CD4-positive, alpha-beta T cell treated with Interleukin-21 for 1 hour (primary cell): ENCODE measurements around the gene GABARAPL1.
A peak's percentile ranks its signal among the peaks of the same experiment; 100 is the strongest.
"Not testable (repeated sequence)": the region's sequence is repeated elsewhere in the genome, so short reads cannot be mapped to it uniquely, and the experiment has no call there.

Experiments
- DNase-seq: peaks from one replicate; pipeline ENCODE4 v3.0.0-alpha.2; 2020

GABARAPL1 gene

DNA sequence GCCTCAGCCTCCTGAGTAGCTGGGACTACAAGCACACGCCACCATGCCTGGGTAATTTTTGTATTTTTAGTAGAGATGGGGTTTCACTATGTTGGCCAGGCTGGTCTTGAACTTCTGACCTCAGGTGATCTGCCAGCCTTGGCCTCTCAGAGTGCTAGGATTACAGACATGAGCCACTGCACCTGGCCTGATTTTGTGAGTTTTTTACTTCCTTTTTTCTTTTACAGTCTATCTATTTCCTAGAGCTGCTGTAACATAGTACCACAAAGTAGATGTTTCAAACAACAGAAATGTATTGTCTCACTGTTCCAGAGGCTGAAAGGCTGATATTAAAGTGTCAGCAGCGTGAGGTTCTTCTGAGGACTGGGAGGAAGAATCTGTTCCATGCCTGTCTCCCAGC, 8.2 kb upstream of the GABARAPL1 start:
- not testable (repeated sequence) for DNase-seq

GRCh38 chr12:10205220-10205807, 7.4 kb upstream of the GABARAPL1 start:
- no peak for DNase-seq

GRCh38 chr12:10207136-10207535, 5.5 kb upstream of the GABARAPL1 start:
- DNase-seq, result no peak

- DNase-seq, result no peak
Observed at GRCh38 chr12:10210225-10210624, 2.5 kb upstream of the GABARAPL1 start.

GRCh38 chr12:10211101-10211939, 1.4 kb upstream of the GABARAPL1 start:
- DNase-seq, result no peak

DNA sequence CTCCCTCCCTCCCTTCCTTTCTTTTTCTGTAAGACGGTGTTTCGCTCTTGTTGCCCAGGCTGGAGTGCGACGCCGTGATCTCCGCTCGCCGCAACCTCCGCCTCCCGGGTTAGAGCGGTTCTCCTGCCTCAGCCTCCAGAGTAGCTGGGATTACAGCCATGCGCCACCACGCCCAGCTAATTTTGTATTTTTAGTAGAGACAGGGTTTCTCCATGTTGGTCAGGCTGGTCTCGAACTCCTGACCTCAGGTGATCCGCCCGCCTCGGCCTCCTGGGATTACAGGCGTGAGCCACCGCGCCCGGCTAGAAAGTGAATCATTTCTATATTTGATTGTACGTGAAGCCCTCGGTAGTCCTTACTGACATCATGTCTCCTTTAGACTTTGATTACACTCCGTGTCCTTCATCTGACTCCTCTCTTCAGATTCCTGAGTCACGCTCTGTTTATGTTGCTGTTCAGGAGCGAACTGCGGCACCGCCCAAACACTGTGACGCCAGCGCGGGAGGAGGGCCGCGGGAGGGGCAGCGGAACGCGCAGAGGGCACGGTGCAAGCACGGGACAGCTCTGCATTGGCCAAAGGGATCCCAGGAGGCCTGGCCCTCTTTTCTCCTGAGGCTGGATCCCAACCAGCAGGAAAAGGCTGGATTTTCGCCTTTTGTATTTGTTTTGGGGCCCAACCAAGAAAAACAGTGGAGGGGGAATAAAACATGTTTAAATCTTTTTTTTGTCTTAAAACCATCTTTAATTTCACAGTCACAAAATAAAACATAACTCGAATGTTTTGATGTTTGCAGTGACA, 538 bp upstream of the GABARAPL1 start:
- peak; percentile 89 for DNase-seq

DNA sequence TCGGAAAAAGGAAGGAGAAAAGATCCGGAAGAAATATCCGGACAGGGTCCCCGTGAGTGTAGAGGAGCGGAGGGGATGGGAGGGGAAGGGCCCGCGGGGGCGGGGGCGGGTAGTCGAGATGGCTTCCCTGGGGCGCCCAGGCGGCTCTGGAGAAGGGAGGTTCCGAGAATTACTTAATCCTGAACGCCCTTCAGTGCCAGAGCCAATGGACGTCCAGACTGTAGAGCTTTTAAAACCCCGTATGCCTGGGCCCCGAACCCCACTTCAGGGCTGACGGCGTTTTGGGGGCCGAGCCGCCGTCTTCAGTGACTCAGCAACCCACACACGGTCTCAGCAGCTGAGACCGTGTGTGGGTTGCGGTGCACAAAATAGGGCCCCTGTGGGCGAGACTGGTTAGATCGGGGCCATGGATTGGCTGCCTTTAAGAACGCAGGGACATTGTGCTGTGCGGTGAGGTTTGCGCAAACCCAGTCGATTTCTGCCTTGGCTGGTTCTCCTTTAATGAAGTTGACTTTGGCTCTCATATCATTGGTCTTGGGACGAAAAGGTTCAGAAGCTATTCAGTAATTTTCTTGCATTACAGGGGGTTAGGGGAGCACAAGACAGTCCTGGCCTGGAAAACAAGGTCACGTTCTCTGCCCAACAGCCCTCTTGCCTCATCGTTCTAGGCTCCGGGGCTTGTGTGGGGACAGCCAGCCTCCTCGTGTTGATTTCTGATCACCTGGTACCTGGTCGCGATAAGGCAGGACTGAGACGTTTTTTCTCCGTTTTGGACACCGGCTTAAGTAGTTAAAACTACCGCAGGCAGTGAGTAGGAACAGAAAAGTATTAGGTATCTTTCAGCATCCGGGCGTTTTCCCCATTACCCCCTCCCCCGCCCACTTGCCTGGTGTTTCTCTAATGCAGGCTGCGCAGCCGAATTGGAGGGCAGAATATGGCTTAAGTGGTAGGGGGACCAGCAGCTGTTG, 775 bp downstream of the GABARAPL1 start:
- DNase-seq, result peak; percentile 87

GRCh38 chr12:10214136-10214894, 1.6 kb downstream of the GABARAPL1 start:
- peak; percentile 20 for DNase-seq

DNA sequence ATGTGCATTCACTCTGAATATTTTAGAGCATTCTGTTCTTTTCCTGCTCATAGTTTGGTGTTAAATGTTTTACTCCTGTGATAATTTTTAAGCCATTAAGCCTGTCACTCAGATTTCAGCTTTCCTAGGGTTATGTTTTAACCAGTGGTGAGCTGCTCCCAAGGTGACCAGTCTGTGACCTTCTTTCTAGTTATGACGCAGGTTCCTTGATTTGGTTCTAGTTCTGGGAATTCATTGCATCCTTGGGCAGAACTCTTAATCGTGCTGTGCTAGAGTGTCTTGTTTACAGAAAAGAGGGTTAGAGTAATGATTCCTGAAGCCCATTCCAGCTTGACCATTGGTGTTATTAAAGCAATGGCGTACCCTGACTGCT, 2.2 kb downstream of the GABARAPL1 start:
- DNase-seq, result no peak

- peak; percentile 36 for DNase-seq
Observed at GRCh38 chr12:10215436-10215835, 2.8 kb downstream of the GABARAPL1 start.

DNA sequence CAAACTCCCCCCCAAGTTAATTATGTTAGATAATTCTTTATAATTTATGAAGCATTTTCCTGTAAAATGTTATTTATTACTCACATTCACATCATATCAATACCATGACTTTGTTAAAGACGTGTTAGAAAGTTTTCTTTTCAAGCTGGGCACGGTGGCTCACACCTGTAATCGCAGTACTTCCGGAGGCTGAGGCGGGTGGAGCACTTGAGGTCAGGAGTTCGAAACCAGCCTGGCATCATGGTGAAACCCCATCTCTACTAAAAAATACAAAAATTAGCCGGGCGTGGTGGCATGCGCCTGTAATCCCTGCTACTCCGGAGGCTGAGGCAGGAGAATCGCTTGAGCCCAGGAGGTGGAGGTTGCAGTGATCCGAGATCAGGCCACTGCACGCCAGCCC, 3.3 kb downstream of the GABARAPL1 start:
- peak; percentile 53 for DNase-seq

GRCh38 chr12:10218021-10218420, 5.3 kb downstream of the GABARAPL1 start:
- DNase-seq, result no peak

DNA sequence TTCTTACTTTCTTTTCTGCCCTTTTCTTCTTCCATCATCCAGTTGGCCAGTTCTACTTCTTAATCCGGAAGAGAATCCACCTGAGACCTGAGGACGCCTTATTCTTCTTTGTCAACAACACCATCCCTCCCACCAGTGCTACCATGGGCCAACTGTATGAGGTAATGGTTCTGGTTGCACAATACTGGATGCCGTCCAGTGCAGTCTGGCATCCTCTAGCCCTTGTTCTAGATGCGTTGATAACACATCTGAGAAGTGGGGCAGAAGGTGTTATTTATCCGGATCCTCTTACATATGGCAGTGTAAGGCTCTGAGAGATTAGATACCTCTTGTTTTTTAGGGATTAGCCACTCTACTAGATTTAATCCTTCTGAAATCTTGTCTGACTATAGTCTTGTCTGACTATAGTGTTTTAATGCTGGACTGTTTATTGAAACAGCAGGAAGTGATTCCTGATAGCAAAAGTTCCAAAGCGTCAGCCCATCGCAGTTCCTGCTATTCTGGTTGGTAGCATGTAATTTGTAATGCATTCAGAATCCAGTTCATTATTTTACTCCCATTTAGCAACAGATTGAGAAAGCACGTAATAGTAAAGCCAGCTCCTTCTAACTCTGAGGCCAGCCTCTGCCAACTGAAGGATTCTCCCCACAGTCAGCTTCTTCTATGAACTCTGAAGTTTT, 7.9 kb downstream of the GABARAPL1 start:
- no peak for DNase-seq

DNA sequence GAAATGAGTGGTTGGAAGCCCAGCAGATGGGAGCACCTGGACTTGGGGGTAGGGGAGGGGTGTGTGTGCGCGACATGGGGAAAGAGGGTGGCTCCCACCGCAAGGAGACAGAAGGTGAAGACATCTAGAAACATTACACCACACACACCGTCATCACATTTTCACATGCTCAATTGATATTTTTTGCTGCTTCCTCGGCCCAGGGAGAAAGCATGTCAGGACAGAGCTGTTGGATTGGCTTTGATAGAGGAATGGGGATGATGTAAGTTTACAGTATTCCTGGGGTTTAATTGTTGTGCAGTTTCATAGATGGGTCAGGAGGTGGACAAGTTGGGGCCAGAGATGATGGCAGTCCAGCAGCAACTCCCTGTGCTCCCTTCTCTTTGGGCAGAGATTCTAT, 9.2 kb downstream of the GABARAPL1 start:
- no peak for DNase-seq

DNA sequence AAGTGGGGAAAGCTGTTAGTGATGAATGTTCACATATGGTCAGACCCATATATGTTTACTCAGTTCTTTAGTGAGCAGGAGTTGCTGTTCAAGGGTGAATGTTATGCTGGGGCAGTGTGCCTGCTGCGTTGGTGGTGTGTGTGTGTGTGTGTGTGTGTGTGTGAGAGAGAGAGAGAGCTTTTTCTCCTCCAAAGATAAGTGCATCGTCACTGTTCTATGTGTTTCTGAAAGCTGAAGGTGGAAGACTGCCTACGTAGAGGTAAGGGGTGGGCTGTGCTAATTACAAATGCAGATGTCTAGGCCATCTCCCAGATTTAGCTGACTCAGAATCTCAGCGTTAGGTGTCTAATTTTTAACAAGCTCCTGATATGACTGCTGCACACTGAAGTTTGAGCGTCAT, 10.5 kb downstream of the GABARAPL1 start:
- DNase-seq, result no peak

GRCh38 chr12:10225426-10225825, 12.7 kb downstream of the GABARAPL1 start:
- DNase-seq, result not testable (repeated sequence)

- no peak for DNase-seq
Observed at GRCh38 chr12:10226086-10226485, 13.4 kb downstream of the GABARAPL1 start.

DNA sequence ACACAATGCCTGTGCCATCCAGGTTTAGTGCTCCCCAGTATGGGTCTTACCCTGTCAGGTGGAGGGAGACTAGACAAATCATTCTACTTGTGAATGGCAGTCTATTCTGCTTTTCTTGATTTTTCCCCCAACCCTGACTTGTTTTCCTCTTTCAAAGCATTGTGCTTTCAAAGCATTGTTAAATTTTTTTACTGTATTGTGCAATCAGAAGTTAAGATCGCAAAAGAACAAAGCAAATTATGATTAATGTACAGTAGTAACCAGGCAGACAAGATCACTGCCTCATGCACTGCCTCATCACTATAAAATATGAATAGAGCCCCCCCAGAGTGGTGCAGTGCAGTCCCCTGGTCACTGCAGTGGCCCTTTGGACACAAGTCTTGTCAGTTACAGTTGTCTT, 14.1 kb downstream of the GABARAPL1 start:
- no peak for DNase-seq

DNA sequence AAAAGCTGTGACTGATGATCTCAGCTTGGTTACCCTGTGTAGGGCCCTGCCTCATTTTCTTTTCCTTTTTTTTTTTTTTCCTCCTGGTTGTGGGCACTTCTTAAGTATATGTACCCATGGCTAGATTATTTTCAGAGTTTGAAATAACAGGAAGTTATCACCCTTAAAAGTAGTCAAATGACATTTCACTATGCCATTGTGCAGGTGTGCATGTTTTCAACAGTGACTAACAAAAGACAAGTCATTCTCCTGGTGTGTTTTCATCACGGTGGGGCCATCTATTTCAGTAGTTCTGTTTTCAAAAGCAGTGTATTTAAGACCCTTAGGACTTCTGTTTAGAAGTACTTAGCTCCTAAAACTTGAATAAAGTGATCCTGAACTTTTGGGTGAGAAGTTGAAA, 15.0 kb downstream of the GABARAPL1 start:
- DNase-seq, result no peak

DNA sequence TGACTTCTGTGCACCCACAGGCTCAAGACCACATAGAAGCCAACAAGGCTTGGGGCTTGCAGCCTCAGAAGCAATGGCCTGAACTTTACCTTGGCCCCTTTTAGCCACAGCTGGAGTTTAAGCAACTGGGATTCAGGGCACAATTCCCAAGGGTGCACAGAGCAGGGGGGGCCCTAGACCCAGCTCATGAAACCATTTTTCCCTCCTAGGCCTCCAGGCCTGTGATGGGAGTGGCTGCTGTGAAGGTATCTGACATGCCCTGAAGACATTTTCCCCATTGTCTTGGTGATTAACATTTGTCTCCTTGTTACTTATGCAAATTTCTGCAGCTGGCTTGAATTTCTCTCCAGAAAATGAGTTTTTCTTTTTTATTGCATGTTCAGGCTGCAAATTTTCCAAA, 21.9 kb downstream of the GABARAPL1 start:
- DNase-seq, result no peak
